Esophagus (tissue), 2 donors: ENCODE results near the gene VPS39. TPM values are rescaled to one million over a fixed set of nuclear protein-coding genes. Genes with fewer than 3 reads are reported as not detected.

Source experiments
- H3K27ac ChIP-seq, 2 donors: one replicate each; pipeline ENCODE4 v1.5.1; 2013; ENCODE audit warnings: low read depth in 2 of 2, mild to moderate bottlenecking in 2 of 2, inconsistent platforms in 1 of 2, low read length in 1 of 2, moderate library complexity in 1 of 2
- H3K27me3 ChIP-seq, 2 donors: one replicate each; pipeline ENCODE4 v1.6.1; 2013; ENCODE audit warnings: low read length in 2 of 2, control low read depth in 1 of 2, mild to moderate bottlenecking in 1 of 2; ENCODE audit not compliant: insufficient read depth in 2 of 2, control insufficient read depth in 1 of 2
- H3K36me3 ChIP-seq, 2 donors: one replicate each; pipeline ENCODE4 v1.6.1; 2013; ENCODE audit warnings: low read length in 1 of 2; ENCODE audit not compliant: control insufficient read depth in 2 of 2, insufficient read depth in 2 of 2
- H3K4me1 ChIP-seq, 2 donors: one replicate each; pipeline ENCODE4 v1.6.1; 2013; ENCODE audit warnings: low read length in 1 of 2; ENCODE audit not compliant: control insufficient read depth in 2 of 2, insufficient read depth in 2 of 2
- H3K4me3 ChIP-seq, 2 donors: one replicate each; pipeline ENCODE4 v1.5.1; 2013; ENCODE audit warnings: low read length in 2 of 2, mild to moderate bottlenecking in 2 of 2, low read depth in 1 of 2, moderate library complexity in 1 of 2
- H3K9me3 ChIP-seq, 2 donors: one replicate each; pipeline ENCODE4 v1.6.1; 2013; ENCODE audit warnings: mild to moderate bottlenecking in 2 of 2, low read depth in 1 of 2, low read length in 1 of 2, moderate library complexity in 1 of 2; ENCODE audit not compliant: control insufficient read depth in 2 of 2, insufficient read depth in 1 of 2
- WGBS, 2 donors: extraction: QIAGEN DNeasy Blood & Tissue Kit; methylation state at CpG; one replicate each; pipeline ENCODE4 v1.1.7; 2013; 5-methylcytosine and 5-hydroxymethylcytosine counted together
- polyA plus RNA-seq, 2 donors: library from polyadenylated mRNA; stranded (reverse); fragments of 200-250 nt; gene quantifications; one replicate each; pipeline ENCODE4 v1.2.3, GENCODE V29; 2013
- donor health status: healthy with polysubstance abuse.
- donor health status: Bipolar disorder and iron deficiency.

Gene VPS39
- polyA plus RNA-seq, 2 donors: 20.7 to 31.7 TPM

DNA sequence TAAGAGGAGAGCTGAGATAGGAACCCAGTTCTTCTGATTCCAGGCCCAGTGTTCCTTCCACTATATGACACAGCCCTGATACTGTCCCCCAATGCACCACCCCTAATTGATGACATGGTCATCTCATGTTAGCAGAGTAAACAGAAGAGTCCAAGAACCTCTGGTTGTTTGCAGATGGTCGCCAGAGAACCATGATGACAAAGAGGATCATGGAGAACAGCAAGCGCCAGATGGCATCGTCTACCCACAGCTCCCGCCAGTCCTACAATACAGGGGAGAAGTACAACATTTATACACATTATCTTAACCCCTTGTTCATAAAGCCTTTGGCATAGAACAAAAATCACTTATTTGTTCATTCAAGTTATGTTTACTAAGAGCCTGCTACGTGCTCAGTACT, 18.5 kb upstream of the VPS39 start:
- peaks cover 0 to 12% of the 10 kb centered on the region in 2 donors for H3K36me3 ChIP-seq

DNA sequence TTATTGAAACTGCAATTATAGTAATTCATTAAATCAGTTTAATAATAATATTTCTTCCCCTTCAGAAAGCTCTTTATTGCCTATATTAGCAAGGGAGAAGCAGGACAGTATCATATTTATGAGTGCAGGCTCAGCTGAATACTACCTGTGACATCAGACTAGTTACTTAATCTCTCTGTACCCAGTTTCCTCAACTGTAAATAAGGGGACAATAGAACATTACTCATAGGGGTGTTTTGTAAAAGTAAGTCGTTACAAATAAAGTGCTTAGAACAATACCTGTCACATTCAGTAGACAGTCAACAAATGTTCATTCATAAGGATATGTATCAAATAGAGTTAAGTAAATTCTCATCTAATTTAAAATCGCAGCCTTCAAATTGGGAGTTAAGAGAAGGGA, 12.1 kb upstream of the VPS39 start:
- no peaks in the 10 kb centered on the region for H3K4me1 ChIP-seq
- no peak overlapping the region for H3K27ac ChIP-seq
- H3K4me3 ChIP-seq: no peak overlapping the region
- no peaks in the 10 kb centered on the region for H3K9me3 ChIP-seq
- no peaks in the 10 kb centered on the region for H3K27me3 ChIP-seq
- H3K36me3 ChIP-seq: peaks cover under 1 to 5% of the 10 kb centered on the region in 2 donors
- WGBS, 2 donors: 45 to 48% methylated on average over 2 of the region's 2 CpGs

More for the DNA sequence above, 18.5 kb upstream of the VPS39 start:
- no peak overlapping the region for H3K27ac ChIP-seq
- H3K4me1 ChIP-seq: no peaks in the 10 kb centered on the region
- no peaks in the 10 kb centered on the region for H3K9me3 ChIP-seq
- no peak overlapping the region for H3K4me3 ChIP-seq
- no peaks in the 10 kb centered on the region for H3K27me3 ChIP-seq
- 91 to 95% methylated on average over 5 of the region's 5 CpGs for WGBS, 2 donors

DNA sequence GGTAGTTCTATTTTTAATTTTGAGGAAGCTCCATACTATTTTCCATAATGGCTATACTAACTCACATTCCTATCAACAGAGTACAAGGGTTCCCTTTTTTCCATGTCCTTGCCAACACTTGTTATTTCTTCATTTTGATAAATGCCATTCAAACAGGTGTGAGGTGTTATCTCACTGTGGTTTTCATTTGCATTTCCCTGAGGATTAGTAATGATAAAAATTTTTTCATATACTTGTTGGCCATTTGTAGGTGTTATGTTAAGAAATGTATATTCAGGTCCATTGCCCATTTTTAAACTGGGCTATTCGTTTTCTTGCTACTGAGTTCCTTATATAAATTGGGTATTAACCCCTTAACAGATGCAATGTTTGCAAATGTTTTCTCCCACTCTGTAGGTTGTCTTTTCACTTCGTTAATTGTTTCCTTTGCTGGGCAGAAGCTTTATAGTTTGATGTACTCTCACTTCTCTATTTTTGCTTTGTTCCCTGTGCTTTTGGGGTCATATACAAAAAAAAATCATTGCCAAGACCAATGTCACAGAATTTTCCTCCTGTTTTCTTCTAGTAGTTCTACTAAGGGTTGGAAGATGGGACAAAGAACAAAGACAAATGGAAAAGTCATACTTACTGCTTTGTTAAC, 11.0 kb upstream of the VPS39 start:
- no peak overlapping the region for H3K4me3 ChIP-seq
- no peaks in the 10 kb centered on the region for H3K27me3 ChIP-seq
- no peaks in the 10 kb centered on the region for H3K9me3 ChIP-seq
- H3K27ac ChIP-seq: no peak overlapping the region
- 29 to 36% methylated on average over 2 of the region's 2 CpGs for WGBS, 2 donors
- H3K36me3 ChIP-seq: peaks cover 3% of the 10 kb centered on the region in 2 donors
- no peaks in the 10 kb centered on the region for H3K4me1 ChIP-seq

DNA sequence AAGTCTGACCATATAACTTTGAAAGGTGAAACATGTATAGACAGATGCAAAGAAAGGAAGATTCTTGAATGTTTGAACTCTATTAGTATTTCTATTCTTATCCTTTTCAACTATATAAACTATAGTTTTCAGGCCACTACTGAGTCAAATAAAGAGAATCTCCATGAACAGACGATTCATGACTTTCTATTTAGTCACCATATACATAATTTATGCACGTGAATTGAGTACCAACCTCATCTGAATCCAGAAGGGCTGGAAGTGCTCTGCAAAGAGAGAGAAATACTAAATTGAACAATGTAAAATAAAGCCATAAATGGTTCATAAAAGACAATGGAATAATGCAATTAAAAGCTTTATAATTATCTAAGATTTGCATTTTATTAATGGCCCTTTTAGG, 9.5 kb upstream of the VPS39 start:
- Histone ChIP-seq H3K9me3 (no peaks in the 10 kb centered on the region), H3K27me3 (no peaks in the 10 kb centered on the region), H3K4me1 (no peaks in the 10 kb centered on the region), H3K4me3 (no peak overlapping the region), H3K27ac (no peak overlapping the region), H3K36me3 (peaks cover 3% of the 10 kb centered on the region in 2 donors)
- 83% methylated on average over 2 of the region's 2 CpGs for WGBS, 2 donors

DNA sequence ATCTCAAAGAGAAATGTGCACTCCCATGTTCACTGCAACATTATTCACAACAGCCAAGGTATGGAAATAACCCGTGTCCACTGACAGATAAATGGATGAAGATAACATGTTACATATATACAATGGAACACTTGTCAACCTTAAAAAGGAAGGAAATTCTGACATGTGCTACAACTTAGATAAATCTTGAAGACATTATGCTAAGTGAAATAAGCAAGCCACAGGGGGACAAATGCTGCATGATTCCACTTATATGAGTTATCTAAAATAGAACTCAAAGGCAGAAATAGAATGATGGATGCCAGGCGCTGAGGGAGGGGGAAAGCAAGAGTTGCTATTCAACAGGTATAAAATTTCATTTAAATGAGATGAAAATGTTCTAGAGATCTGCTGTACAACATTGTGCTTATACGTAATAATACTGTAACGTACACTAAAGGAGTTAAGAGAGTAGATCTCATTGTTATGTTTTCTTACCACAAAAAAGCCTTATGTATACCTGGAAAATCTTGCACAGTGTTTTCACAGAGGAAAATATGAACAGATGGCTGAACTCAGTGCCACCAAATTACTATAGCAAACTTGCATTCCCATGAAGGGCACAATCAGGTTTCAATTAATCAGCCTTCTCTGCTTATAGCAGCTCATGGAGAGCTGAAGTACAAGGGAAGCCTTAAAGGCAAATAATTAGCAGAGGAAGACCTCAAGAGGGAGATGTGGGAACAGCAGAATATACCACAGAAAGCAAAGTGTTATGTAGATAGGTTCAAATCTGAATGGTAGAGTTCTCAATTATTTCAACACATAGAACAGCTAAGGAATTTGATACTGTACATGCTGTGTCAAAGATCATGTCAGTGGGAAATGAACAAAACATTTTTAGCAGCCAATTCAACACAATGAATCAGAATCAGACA, 8.1 kb upstream of the VPS39 start:
- Histone ChIP-seq H3K36me3 (peaks cover 3 to 5% of the 10 kb centered on the region in 2 donors), H3K4me1 (no peaks in the 10 kb centered on the region), H3K4me3 (no peak overlapping the region), H3K27me3 (no peaks in the 10 kb centered on the region), H3K27ac (no peak overlapping the region), H3K9me3 (no peaks in the 10 kb centered on the region)
- WGBS, 2 donors: 89 to 93% methylated on average over 4 of the region's 4 CpGs

DNA sequence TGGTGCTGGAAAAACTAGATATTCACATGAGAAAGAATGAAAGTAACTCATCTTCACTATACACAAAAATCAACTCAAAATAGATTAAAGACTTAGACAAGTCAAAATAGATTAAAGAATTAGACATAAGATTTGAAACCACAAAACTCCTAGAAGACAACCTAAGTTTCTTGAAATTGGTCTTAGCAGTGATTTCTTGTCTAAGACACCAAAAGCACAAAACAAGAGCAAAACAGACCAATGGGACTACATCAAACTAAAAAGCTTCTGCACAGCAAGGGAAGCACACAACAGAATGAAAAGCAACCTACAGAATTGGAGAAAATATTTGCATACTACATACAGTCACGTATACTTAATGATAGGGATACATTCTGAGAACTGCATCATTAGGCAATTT, 6.5 kb upstream of the VPS39 start:
- no peak overlapping the region for H3K27ac ChIP-seq
- H3K36me3 ChIP-seq: peaks cover 7 to 8% of the 10 kb centered on the region in 2 donors
- no peaks in the 10 kb centered on the region for H3K4me1 ChIP-seq
- H3K4me3 ChIP-seq: no peak overlapping the region
- WGBS, 2 donors: 91 to 95% methylated on average over 1 of the region's 1 CpG
- no peaks in the 10 kb centered on the region for H3K27me3 ChIP-seq
- H3K9me3 ChIP-seq: no peaks in the 10 kb centered on the region

DNA sequence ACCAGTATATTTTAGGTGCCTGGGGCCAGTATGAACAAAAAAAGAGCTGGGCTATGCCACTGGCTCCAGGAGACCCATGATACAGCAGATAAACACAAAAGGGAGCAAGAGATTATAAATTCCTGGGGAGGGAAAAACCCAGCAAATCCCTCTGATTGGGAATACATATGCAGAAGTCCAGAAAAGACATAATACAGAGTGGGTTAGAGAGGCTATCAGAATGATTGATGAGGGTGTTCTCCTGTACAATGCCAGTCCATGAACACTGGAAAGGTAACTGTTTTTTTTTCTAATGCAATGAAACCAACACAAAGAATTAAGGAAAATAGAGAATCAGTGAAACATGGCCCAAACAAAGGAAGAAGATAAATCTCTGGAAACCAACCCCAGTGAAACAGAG, 5.4 kb upstream of the VPS39 start:
- H3K9me3 ChIP-seq: no peaks in the 10 kb centered on the region
- peaks cover 7 to 8% of the 10 kb centered on the region in 2 donors for H3K36me3 ChIP-seq
- H3K4me3 ChIP-seq: no peak overlapping the region
- no peak overlapping the region for H3K27ac ChIP-seq
- H3K4me1 ChIP-seq: no peaks in the 10 kb centered on the region
- H3K27me3 ChIP-seq: no peaks in the 10 kb centered on the region

DNA sequence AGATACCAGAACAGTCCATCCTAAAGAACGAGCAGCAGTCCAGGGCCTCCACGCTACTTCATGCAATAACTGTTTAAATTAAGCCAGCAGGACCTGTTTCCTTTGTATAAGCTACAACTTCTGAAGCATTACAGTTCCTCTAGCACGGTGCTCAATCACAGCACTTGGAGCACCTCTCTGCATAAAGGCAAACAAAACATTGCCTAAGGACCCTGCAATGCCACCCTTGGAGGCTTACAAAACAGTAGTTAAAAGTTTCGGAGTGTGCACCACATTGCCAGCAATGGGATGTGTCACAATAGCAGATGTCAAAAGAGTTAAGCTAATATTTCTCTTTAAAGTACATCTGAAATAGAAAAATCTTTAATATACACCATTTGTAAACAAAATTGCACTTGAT, 2.6 kb upstream of the VPS39 start:
- Histone ChIP-seq H3K27ac (no peak overlapping the region), H3K27me3 (no peaks in the 10 kb centered on the region), H3K9me3 (no peaks in the 10 kb centered on the region), H3K4me3 (no peak overlapping the region), H3K4me1 (no peaks in the 10 kb centered on the region), H3K36me3 (peaks cover 7 to 8% of the 10 kb centered on the region in 2 donors)
- 92 to 95% methylated on average over 4 of the region's 4 CpGs for WGBS, 2 donors

DNA sequence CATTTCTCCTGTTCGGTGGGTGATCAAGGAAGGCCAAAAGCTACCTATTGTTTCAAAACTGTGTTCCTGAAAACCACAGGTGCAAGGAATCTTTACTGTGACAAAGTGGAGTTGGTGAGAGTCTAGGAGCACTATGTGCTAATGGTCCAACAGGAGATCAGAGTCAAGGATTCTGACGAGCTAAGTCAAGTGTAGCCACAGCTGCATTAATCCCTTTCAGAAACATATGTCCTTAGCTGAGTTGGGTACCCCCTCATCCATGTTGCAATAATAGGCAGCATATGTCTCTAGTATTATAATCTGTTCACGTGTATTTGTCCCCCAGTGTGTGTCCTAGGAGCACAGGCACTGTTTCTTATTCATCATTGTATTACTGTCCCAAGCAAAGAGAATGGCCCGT, 1.7 kb downstream of the VPS39 start:
- Histone ChIP-seq H3K4me3 (no peak overlapping the region), H3K4me1 (peaks cover 0 to 3% of the 10 kb centered on the region in 2 donors), H3K36me3 (peaks cover 3 to 9% of the 10 kb centered on the region in 2 donors), H3K27me3 (no peaks in the 10 kb centered on the region), H3K9me3 (no peaks in the 10 kb centered on the region), H3K27ac (no peak overlapping the region)
- 80 to 82% methylated on average over 4 of the region's 4 CpGs for WGBS, 2 donors
